Gastroesophageal sphincter (tissue), 4 donors: Measurements from ENCODE around the gene LARGE1. TPM values are rescaled to one million over a fixed set of nuclear protein-coding genes. Genes with fewer than 3 reads are reported as not detected.

Experiments
- ATAC-seq: fragments of 150-250 bp; one replicate; pipeline ENCODE4 v1.9.1; 2016; ENCODE audit warnings: mild to moderate bottlenecking, moderate library complexity
- H3K27ac ChIP-seq, 4 donors: fragments of 200-600 bp; sonication (generic) in 3 of 4; 1 replicate in 3 of 4; 2 replicates in 1 of 4; pipeline ENCODE4 v1.5.1; 2016 to 2019
- H3K27me3 ChIP-seq: fragments of 200-600 bp; sonication (generic); one replicate; pipeline ENCODE4 v1.5.1; 2019
- H3K36me3 ChIP-seq, 2 donors: fragments of 200-600 bp; sonication (generic); one replicate each; pipeline ENCODE4 v1.5.1; 2019; ENCODE audit warnings: control low read depth in 1 of 2
- H3K4me1 ChIP-seq, 3 donors: fragments of 200-600 bp; sonication (generic); 1 replicate in 2 of 3; 2 replicates in 1 of 3; pipeline ENCODE4 v1.5.1; 2016 to 2019; ENCODE audit warnings: control low read depth in 2 of 3
- H3K4me3 ChIP-seq, 2 donors: fragments of 200-600 bp; sonication (generic); one replicate each; pipeline ENCODE4 v1.5.1; 2019; ENCODE audit warnings: mild to moderate bottlenecking in 1 of 2, moderate library complexity in 1 of 2
- H3K9me3 ChIP-seq, 3 donors: fragments of 200-600 bp; sonication (generic); one replicate each; pipeline ENCODE4 v1.5.1; 2017 to 2019; ENCODE audit warnings: control low read depth in 2 of 3
- EP300 ChIP-seq: sonication (generic); formaldehyde crosslinking; IDR thresholded peaks from one replicate; pipeline ENCODE4 v1.6.1; 2017; ENCODE audit warnings: antibody characterized with exemption, mild to moderate bottlenecking
- POLR2A ChIP-seq, 2 donors: fragments of 450-650 bp; IDR thresholded peaks; one replicate each; pipeline ENCODE4 v1.6.1; 2017; ENCODE audit warnings: antibody characterized with exemption in 2 of 2, mild to moderate bottlenecking in 2 of 2, moderate library complexity in 1 of 2
- POLR2AphosphoS5 ChIP-seq: sonication (generic); formaldehyde crosslinking; IDR thresholded peaks from one replicate; pipeline ENCODE4 v1.6.1; 2017; ENCODE audit warnings: antibody characterized with exemption
- WGBS, 2 donors: methylation state at CpG; one replicate each; pipeline ENCODE4 v1.1.5; 2018; ENCODE audit warnings: low coverage in 1 of 2; 5-methylcytosine and 5-hydroxymethylcytosine counted together
- total RNA-seq, 4 donors: library from RNA; depleted of rRNA; stranded (reverse); fragments of >200 nt; gene quantifications; one replicate each; pipeline ENCODE4 v1.1.0, GENCODE V29; 2016
- TF ChIP-seq, protein P1 (sequence below), 4 experiments: fragments of 200-600 bp in 2 of 4; fragments of 450-650 bp in 2 of 4; sonication (generic) in 1 of 4; IDR thresholded peaks; one replicate each; pipeline ENCODE4 v1.5.1; 2017 to 2019; ENCODE audit warnings: antibody characterized with exemption in 4 of 4, mild to moderate bottlenecking in 2 of 4, moderate library complexity in 2 of 4

LARGE1 gene
- total RNA-seq, 4 donors from 2014 or later, result 23.0 to 67.8 (median 48.0) TPM

DNA sequence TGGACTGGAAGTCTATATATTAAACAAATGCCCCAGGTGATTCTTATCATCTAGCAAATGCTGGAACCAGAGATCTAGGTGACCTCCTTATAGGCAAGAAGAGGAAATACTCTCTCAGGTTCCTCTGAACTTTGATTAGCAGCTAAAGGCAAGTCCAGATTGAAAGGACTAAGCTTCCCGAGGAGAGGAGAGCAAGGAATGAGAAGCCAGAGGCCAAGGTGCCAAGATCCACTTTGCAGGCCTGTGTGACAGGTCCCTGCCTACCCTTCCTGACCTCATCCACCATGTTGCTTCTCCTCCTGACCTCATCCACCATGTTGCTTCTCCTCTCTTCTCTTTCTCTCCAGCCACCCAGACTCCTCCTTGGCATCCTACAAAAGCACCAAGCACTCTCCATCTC lies 173.2 kb downstream of the LARGE1 start:
- H3K4me1 ChIP-seq, result no peaks in the 10 kb centered on the region
- no peak overlapping the region for H3K4me3 ChIP-seq
- no peak overlapping the region for H3K27ac ChIP-seq
- WGBS, 2 donors, result 63 to 100% methylated on average over 1 of the region's 1 CpG
- H3K36me3 ChIP-seq, result no peaks in the 10 kb centered on the region
- TF ChIP-seq EP300 (no peak), POLR2A (IDR thresholded peaks at IDR 0.05) (no peak), POLR2AphosphoS5 (no peak)
- TF ChIP-seq, protein P1, sequence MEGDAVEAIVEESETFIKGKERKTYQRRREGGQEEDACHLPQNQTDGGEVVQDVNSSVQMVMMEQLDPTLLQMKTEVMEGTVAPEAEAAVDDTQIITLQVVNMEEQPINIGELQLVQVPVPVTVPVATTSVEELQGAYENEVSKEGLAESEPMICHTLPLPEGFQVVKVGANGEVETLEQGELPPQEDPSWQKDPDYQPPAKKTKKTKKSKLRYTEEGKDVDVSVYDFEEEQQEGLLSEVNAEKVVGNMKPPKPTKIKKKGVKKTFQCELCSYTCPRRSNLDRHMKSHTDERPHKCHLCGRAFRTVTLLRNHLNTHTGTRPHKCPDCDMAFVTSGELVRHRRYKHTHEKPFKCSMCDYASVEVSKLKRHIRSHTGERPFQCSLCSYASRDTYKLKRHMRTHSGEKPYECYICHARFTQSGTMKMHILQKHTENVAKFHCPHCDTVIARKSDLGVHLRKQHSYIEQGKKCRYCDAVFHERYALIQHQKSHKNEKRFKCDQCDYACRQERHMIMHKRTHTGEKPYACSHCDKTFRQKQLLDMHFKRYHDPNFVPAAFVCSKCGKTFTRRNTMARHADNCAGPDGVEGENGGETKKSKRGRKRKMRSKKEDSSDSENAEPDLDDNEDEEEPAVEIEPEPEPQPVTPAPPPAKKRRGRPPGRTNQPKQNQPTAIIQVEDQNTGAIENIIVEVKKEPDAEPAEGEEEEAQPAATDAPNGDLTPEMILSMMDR (IDR thresholded peaks at IDR 0.05), result no peak
- no peaks in the 10 kb centered on the region for H3K9me3 ChIP-seq
- H3K27me3 ChIP-seq, result no peaks in the 10 kb centered on the region
- no peak for ATAC-seq

DNA sequence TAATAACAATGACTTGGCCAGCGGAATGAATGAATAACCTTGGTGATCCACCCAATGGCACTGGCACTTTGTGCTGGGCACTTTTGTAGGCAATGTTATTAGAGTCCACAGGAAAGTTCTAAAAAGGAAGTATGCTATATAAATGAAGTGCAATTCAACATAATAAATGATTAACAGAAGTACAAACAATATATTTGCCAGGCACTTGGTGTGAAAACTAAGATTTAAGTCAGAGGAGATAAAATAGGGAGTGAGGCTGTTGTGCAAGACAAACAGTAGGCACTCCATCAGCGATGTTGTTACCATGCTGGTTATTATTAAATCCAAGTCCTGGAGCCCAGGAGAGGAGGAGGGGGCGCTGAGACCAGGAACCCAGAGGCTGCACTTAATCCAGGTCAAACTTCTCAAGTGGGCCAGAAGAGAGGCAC lies 173.8 kb downstream of the LARGE1 start:
- ATAC-seq, result no peak

DNA sequence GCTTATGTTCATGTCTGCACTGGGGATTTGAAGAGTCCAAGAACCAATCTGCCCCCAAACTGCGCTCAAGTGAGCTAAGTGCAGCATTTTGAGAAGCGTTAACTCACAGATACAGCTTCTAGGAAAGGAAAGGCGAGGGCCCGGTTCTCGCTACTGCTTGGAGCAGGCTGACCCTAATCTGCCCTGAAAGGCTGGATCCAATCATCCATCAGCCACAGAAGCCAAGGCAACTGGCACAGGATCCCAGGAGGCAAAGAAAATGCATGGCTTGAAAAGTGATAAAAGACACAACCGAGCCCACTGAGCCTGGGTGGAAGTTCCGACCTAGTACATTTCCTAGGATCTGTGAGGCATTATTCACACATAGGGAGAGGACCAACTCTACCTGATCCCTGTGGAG lies 174.8 kb downstream of the LARGE1 start:
- H3K4me1 ChIP-seq, result peaks cover 0 to 12% (median 0%) of the 10 kb centered on the region in 3 donors
- H3K27ac ChIP-seq, result no peak overlapping the region
- no peaks in the 10 kb centered on the region for H3K36me3 ChIP-seq
- TF ChIP-seq EP300 (no peak), POLR2AphosphoS5 (no peak), POLR2A (IDR thresholded peaks at IDR 0.05) (no peak)
- TF ChIP-seq, protein P1 (IDR thresholded peaks at IDR 0.05), result no peak
- ATAC-seq, result no peak
- H3K27me3 ChIP-seq, result no peaks in the 10 kb centered on the region
- 73% methylated on average over 5 of the region's 7 CpGs; no CpG with 5 or more reads in 1 of the 2 donors for whole genome bisulfite sequencing, 2 donors
- H3K4me3 ChIP-seq, result no peak overlapping the region
- H3K9me3 ChIP-seq, result no peaks in the 10 kb centered on the region

More for the DNA sequence above, 173.8 kb downstream of the LARGE1 start:
- Histone ChIP-seq H3K9me3 (no peaks in the 10 kb centered on the region), H3K36me3 (no peaks in the 10 kb centered on the region), H3K4me3 (no peak overlapping the region), H3K27ac (no peak overlapping the region), H3K4me1 (peaks cover 0 to 1% (median 0%) of the 10 kb centered on the region in 3 donors), H3K27me3 (no peaks in the 10 kb centered on the region)
- TF ChIP-seq, protein P1 (IDR thresholded peaks at IDR 0.05), result no peak
- TF ChIP-seq POLR2AphosphoS5, result no peak
- no peak for TF ChIP-seq POLR2A (IDR thresholded peaks at IDR 0.05)
- no peak for TF ChIP-seq EP300
- 94 to 100% methylated on average over 2 to 3 of the region's 3 CpGs for WGBS, 2 donors

DNA sequence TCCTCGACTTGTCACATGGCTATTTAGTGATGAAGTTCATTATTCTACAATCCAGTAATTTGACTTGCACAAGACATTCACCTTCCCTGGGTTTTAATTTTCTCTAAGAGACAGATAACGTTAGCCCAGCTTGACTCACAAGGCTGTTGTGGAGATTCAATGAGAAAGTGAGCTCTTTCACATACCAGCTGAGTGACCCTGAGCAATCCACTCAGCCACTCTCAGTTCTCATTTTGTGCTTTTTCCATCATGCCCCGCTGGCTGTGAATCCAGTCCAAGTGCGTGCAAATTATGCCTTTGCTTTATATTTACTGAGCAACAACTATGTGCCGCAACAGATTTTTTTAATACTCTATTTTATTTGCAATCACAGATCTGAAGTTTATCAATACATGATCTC lies 176.5 kb downstream of the LARGE1 start:
- Histone ChIP-seq H3K36me3 (no peaks in the 10 kb centered on the region), H3K4me1 (peaks cover 0 to 12% (median 0%) of the 10 kb centered on the region in 3 donors), H3K9me3 (no peaks in the 10 kb centered on the region), H3K4me3 (no peak overlapping the region), H3K27me3 (no peaks in the 10 kb centered on the region), H3K27ac (no peak overlapping the region)
- no peak for TF ChIP-seq POLR2AphosphoS5
- no peak for TF ChIP-seq POLR2A (IDR thresholded peaks at IDR 0.05)
- TF ChIP-seq EP300, result no peak
- TF ChIP-seq, protein P1 (IDR thresholded peaks at IDR 0.05), result no peak
- 93 to 94% methylated on average over 5 of the region's 5 CpGs for WGBS, 2 donors
- ATAC-seq, result no peak

DNA sequence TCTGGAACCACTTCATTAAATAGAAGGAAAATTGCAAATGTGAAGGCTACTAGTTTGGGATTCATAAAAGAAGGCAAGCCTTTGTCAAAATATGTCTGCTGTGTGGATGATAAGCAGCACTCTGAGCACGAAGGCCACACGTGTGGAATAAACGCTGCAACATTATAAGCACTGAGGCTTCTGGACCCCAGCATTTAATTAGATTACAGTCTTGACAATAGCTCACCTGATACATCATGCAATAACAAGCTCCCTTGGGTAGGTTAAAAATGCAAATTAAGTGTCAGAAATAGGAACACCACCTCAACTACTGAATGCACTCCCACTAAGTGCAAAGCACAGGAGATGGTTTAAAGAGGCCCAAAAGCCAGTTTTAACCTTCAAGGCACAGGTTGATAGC lies 179.3 kb downstream of the LARGE1 start:
- no peak for ATAC-seq
- Histone ChIP-seq H3K4me3 (no peak overlapping the region), H3K36me3 (no peaks in the 10 kb centered on the region), H3K9me3 (no peaks in the 10 kb centered on the region), H3K27ac (no peak overlapping the region), H3K27me3 (no peaks in the 10 kb centered on the region), H3K4me1 (peaks cover 0 to 12% (median 0%) of the 10 kb centered on the region in 3 donors)
- TF ChIP-seq, protein P1 (IDR thresholded peaks at IDR 0.05), result no peak
- no peak for TF ChIP-seq EP300
- TF ChIP-seq POLR2AphosphoS5, result no peak
- TF ChIP-seq POLR2A (IDR thresholded peaks at IDR 0.05), result no peak
- 39 to 68% methylated on average over 3 of the region's 3 CpGs for WGBS, 2 donors
